OCI-LY7 (cell line): ENCODE results near the gene LRBA. TPM values are rescaled to one million over a fixed set of nuclear protein-coding genes. Genes with fewer than 3 reads are reported as not detected.

Experiments
- BruUV-seq: library from RNA; stranded (reverse); fragments of 400-500 nt; replicated peaks from 2 replicates; lab custom pipeline; 2021; lab: Mats Ljungman, UMichigan
- CTCF ChIA-PET: fragments of 300-600 bp; sonication (Branson Sonifier 250); formaldehyde crosslinking; loops from one replicate; lab custom pipeline; 2022; ENCODE audit warnings: antibody characterized with exemption; ENCODE audit not compliant: unreplicated experiment; lab: Charles Lee
- POLR2A ChIA-PET: fragments of 300-600 bp; sonication (Branson Sonifier 250); formaldehyde crosslinking; loops from one replicate; lab custom pipeline; 2022; ENCODE audit warnings: antibody characterized with exemption; lab: Charles Lee
- DNase-seq: peaks from one replicate; pipeline ENCODE4 v3.0.0-alpha.2; 2015; ENCODE audit warnings: low spot score
- H2AFZ ChIP-seq: fragments of 200-600 bp; sonication (generic), shearing (Covaris generic); 2 replicates; pipeline ENCODE4 v1.6.1; 2014; ENCODE audit warnings: mild to moderate bottlenecking, antibody characterized with exemption, low read length, moderate library complexity
- H3K27ac ChIP-seq: fragments of 200-600 bp; sonication (generic); 2 replicates; pipeline ENCODE4 v1.5.1; 2014; ENCODE audit warnings: mixed run types, low read depth, mild to moderate bottlenecking, moderate library complexity, low read length, inconsistent platforms; ENCODE audit not compliant: poor library complexity, severe bottlenecking
- H3K36me3 ChIP-seq: fragments of 200-600 bp; sonication (generic); 2 replicates; pipeline ENCODE4 v1.6.1; 2014; ENCODE audit warnings: mild to moderate bottlenecking, antibody characterized with exemption, low read length, moderate library complexity, mixed read lengths; ENCODE audit not compliant: insufficient read depth
- H3K4me1 ChIP-seq: fragments of 200-600 bp; sonication (generic); 2 replicates; pipeline ENCODE4 v1.5.1; 2014; ENCODE audit warnings: mild to moderate bottlenecking, low read length; ENCODE audit not compliant: insufficient read depth, poor library complexity, severe bottlenecking
- H3K4me2 ChIP-seq: fragments of 200-600 bp; sonication (generic); 2 replicates; pipeline ENCODE4 v1.6.1; 2014; ENCODE audit warnings: mild to moderate bottlenecking, low read length
- H3K4me3 ChIP-seq: fragments of 200-600 bp; sonication (generic); 2 replicates; pipeline ENCODE4 v1.5.1; 2014; ENCODE audit warnings: mild to moderate bottlenecking, low read depth, low read length; ENCODE audit not compliant: poor library complexity, severe bottlenecking
- H3K79me2 ChIP-seq: fragments of 200-600 bp; sonication (generic); 2 replicates; pipeline ENCODE4 v1.6.1; 2016; ENCODE audit warnings: low read depth, mild to moderate bottlenecking, low read length, moderate library complexity, mixed read lengths; ENCODE audit not compliant: insufficient read depth
- H3K9me2 ChIP-seq: fragments of 200-600 bp; sonication (generic); 2 replicates; pipeline ENCODE4 v1.6.1; 2016; ENCODE audit warnings: mild to moderate bottlenecking, low read length, mixed read lengths; ENCODE audit not compliant: insufficient read depth
- H3K9me3 ChIP-seq: fragments of 200-600 bp; sonication (generic); 2 replicates; pipeline ENCODE4 v1.6.1; 2014; ENCODE audit warnings: mild to moderate bottlenecking, mixed run types, low read length, mixed read lengths
- H4K20me1 ChIP-seq: fragments of 200-600 bp; sonication (generic); 2 replicates; pipeline ENCODE4 v1.6.1; 2014; ENCODE audit warnings: mild to moderate bottlenecking, antibody characterized with exemption, low read length, moderate library complexity, mixed read lengths; ENCODE audit not compliant: insufficient read depth
- CTCF ChIP-seq: fragments of 200-600 bp; sonication (generic); conservative IDR thresholded peaks from 2 replicates; pipeline ENCODE4 v1.5.1; 2014; ENCODE audit warnings: mild to moderate bottlenecking, antibody characterized with exemption, low read length, moderate library complexity, mixed read lengths
- EZH2phosphoT487 ChIP-seq: fragments of 200-600 bp; sonication (generic); IDR thresholded peaks from 2 replicates; pipeline ENCODE4 v1.6.1; 2018; ENCODE audit warnings: low read depth, borderline replicate concordance, mild to moderate bottlenecking, mixed run types, antibody characterized with exemption, low read length, moderate library complexity, mixed read lengths
- intact Hi-C: fragments of 100-400 bp; cut with micrococcal nuclease; formaldehyde crosslinking; loops from one replicate; pipeline ENCODE4 v1.10.0; 2022; ENCODE audit not compliant: unreplicated experiment
- total RNA-seq, 2 experiments: library from RNA; depleted of rRNA in 1 of 2; stranded (reverse); fragments of >200 nt in 1 of 2; shearing (Covaris generic) in 1 of 2; gene quantifications; 2 replicates each; pipeline ENCODE4 v1.2.3, GENCODE V29; 2014 to 2022

LRBA gene
- total RNA-seq, 2 experiments from 2014 or later: 60.4 to 66.7 TPM

GRCh38 chr4:150547154-150547838, 467.8 kb downstream of the LRBA start:
- H3K4me3 ChIP-seq: no peak overlapping the region
- BruUV-seq: no TSS peak
- ChIA-PET POLR2A (no interaction called here), CTCF (no interaction called here)
- no peaks in the 10 kb centered on the region for H3K9me3 ChIP-seq
- no peak for TF ChIP-seq EZH2phosphoT487
- no peak for TF ChIP-seq CTCF
- DNase-seq: no peak
- intact Hi-C loops: no loop called here
- H4K20me1 ChIP-seq: no peaks in the 10 kb centered on the region
- no peaks in the 10 kb centered on the region for H3K4me1 ChIP-seq
- H3K27ac ChIP-seq: no peak overlapping the region
- no peaks in the 10 kb centered on the region for H3K79me2 ChIP-seq
- H3K36me3 ChIP-seq: no peaks in the 10 kb centered on the region
- H2AFZ ChIP-seq: no peak overlapping the region
- no peak overlapping the region for H3K4me2 ChIP-seq
- H3K9me2 ChIP-seq: no peaks in the 10 kb centered on the region

GRCh38 chr4:150546286-150546685, 468.8 kb downstream of the LRBA start:
- H3K4me3 ChIP-seq: no peak overlapping the region
- no peaks in the 10 kb centered on the region for H3K9me3 ChIP-seq
- intact Hi-C loops: no loop called here
- H2AFZ ChIP-seq: no peak overlapping the region
- H3K27ac ChIP-seq: no peak overlapping the region
- no peaks in the 10 kb centered on the region for H3K36me3 ChIP-seq
- no TSS peak for BruUV-seq
- no peaks in the 10 kb centered on the region for H3K4me1 ChIP-seq
- H3K79me2 ChIP-seq: no peaks in the 10 kb centered on the region
- no peaks in the 10 kb centered on the region for H3K9me2 ChIP-seq
- ChIA-PET CTCF (no interaction called here), POLR2A (interaction anchor here (0.7 to 1.3 kb wide), 3 partner anchors 10 to 65 kb away, joined by 3 to 4 read pairs (median 3); no protein-coding TSS in a partner anchor)
- TF ChIP-seq CTCF: no peak
- DNase-seq: no peak
- H4K20me1 ChIP-seq: no peaks in the 10 kb centered on the region
- H3K4me2 ChIP-seq: no peak overlapping the region

GRCh38 chr4:150543042-150543441, 472.0 kb downstream of the LRBA start:
- Histone ChIP-seq H3K9me2 (no peaks in the 10 kb centered on the region), H3K4me2 (no peak overlapping the region), H3K4me1 (no peaks in the 10 kb centered on the region), H3K4me3 (no peak overlapping the region), H3K79me2 (no peaks in the 10 kb centered on the region), H3K36me3 (no peaks in the 10 kb centered on the region), H2AFZ (no peak overlapping the region), H3K9me3 (no peaks in the 10 kb centered on the region), H3K27ac (no peak overlapping the region), H4K20me1 (no peaks in the 10 kb centered on the region)
- POLR2A ChIA-PET: interaction anchor here (1.0 kb wide), 1 partner anchor 23 kb away, joined by 4 read pairs; no protein-coding TSS in a partner anchor
- intact Hi-C loops: no loop called here
- no peak for DNase-seq
- CTCF ChIA-PET: no interaction called here
- no peak for TF ChIP-seq CTCF
- no peak for TF ChIP-seq EZH2phosphoT487
- no TSS peak for BruUV-seq
